ENCODE measurements around the gene NFE2.

The NFE2 gene

DNA sequence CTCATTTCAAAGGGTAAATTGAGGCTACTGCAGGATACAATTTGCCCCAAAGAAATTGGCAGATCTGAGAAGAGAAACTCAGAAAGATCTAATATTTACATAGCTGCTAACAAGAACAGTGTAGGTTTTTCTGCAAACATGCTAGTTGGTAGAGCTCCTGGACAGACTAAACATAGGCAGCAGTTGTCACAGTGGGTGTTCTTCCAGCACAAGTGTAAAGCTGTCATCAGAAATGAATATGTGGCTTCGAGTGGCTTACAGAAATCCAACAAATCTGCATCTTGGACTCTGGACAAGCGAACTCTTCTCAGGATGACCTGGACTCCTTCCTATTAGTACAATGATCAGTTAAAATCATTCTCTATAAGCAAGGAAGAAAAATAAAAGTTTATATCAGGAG is 26.8 kb downstream of the NFE2 start:
- no peak for TF ChIP-seq CTCF (IDR thresholded peaks at IDR 0.05; ENCODE audit: insufficient read depth, low read length, missing control alignments)
- CTCF ChIA-PET = interaction anchor here (1.1 to 2.0 kb wide), 5 partner anchors 20 to 94 kb away, joined by 3 to 8 read pairs (median 4); no protein-coding TSS in a partner anchor
- no peak for DNase-seq (ENCODE audit: low read depth, low spot score)
- POLR2A ChIA-PET = no interaction called here
- no peak overlapping the region for H3K4me3 ChIP-seq (ENCODE audit: low read depth, low read length)

DNA sequence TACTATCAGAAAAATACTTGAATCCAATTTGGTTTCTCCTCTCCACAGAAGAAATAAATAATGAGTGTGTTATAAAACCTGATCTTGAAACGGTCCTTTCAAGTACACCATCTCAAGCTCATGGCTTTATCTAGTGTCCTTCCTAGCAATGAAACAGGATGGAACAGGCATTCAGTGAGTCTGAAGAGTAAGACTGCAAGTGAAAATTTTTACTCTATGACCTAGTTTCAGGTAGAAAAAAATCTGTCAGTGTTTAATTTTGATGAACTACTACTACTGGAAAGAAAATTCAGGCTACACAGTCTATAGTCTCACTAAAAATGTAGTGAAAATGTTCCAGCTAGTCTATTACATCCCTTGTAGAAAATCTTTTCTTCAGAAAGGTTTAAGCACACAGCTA is 28.6 kb downstream of the NFE2 start:
- H3K4me3 ChIP-seq (ENCODE audit: low read depth, low read length) = no peak overlapping the region
- no peak for DNase-seq (ENCODE audit: low read depth, low spot score)
- POLR2A ChIA-PET = no interaction called here
- CTCF ChIA-PET = interaction anchor here (0.9 to 1.6 kb wide), 6 partner anchors 9 to 107 kb away, joined by 3 to 12 read pairs (median 4); no protein-coding TSS in a partner anchor
- no peak for TF ChIP-seq CTCF (IDR thresholded peaks at IDR 0.05; ENCODE audit: insufficient read depth, low read length, missing control alignments)

DNA sequence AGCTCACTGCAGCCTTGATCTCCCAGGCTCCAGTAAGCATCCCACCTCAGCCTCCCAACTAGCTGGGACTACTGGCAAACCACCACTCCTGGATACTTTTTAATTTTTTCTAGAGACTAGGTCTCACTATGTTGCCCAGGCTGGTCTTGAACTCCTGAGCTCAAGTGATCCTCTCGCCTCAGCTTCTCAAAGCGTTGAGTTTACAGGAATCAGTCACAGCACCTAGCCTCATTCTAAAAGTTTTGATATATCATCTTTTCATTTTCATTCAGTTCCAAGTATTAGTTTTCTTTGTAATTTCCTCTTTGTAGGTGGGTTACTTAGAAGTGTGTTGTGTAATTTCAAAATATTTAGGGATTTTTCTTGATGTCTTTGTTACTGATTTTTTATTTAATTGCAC is 30.5 kb downstream of the NFE2 start:
- no peak for TF ChIP-seq CTCF (IDR thresholded peaks at IDR 0.05; ENCODE audit: insufficient read depth, low read length, missing control alignments)
- DNase-seq (ENCODE audit: low read depth, low spot score) = no peak
- CTCF ChIA-PET = interaction anchor here (1.2 kb wide), 1 partner anchor 19 kb away, joined by 4 read pairs; no protein-coding TSS in a partner anchor

DNA sequence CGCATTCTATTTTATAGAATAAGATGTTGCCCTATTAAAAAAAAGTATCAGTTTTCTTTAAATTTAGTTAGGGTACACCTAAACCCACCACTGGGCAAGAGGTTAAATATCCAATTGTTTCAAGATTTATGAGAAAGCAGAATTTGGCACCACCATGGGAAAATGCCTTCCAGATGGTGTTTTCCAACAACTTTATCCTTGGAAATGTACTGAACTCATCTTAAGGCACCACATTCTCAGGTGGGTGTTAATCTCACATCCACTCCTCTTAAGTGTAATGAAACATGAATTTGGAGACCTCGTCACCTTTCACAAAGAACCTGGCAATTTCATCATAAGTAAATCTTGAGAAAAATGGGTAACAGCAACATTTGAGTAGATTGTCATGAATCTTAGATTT is 34.0 kb downstream of the NFE2 start:
- no peak for DNase-seq (ENCODE audit: low read depth, low spot score)
- ChIA-PET POLR2A (no interaction called here), CTCF (interaction anchor here (0.8 to 1.9 kb wide), 3 partner anchors 15 to 52 kb away, joined by 3 to 10 read pairs (median 4); no protein-coding TSS in a partner anchor)
- H3K4me3 ChIP-seq (ENCODE audit: low read depth, low read length) = no peak overlapping the region
- no peak for TF ChIP-seq CTCF (IDR thresholded peaks at IDR 0.05; ENCODE audit: insufficient read depth, low read length, missing control alignments)

More for the DNA sequence above, 30.5 kb downstream of the NFE2 start:
- POLR2A ChIA-PET = no interaction called here
- no peak overlapping the region for H3K4me3 ChIP-seq (ENCODE audit: low read depth, low read length)

DNA sequence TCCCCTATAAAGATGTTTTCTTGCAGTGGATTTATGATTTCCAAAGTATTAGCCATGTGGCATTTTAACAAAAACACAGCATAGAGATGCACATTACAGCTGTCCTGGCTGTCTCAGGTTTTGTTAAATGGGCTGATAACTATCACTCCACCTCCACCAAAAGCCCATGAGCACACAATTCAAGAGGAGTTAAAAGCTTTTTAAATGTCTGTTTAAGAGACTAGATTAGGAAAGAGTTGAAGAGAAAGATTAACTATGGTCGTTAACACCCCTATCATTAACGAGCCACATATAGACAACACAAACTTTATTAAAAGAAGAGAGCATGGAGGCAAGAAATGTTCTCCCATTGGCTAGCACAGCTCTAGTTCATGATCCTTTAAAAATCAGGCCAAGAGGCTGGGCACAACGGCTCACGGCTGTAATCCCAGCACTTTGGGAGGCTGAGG is 35.4 kb downstream of the NFE2 start:
- no peak for DNase-seq (ENCODE audit: low read depth, low spot score)
- TF ChIP-seq CTCF (IDR thresholded peaks at IDR 0.05; ENCODE audit: insufficient read depth, low read length, missing control alignments) = no peak
- POLR2A ChIA-PET = interaction anchor here (1.8 kb wide), 1 partner anchor 15 kb away, joined by 8 read pairs; the partner anchor contains the start of genes CBX5 and HNRNPA1
- CTCF ChIA-PET = interaction anchor here (0.8 to 2.8 kb wide), 10 partner anchors 14 to 115 kb away, joined by 3 to 25 read pairs (median 4); partner anchors contain the start of gene COPZ1
- H3K4me3 ChIP-seq (ENCODE audit: low read depth, low read length) = no peak overlapping the region

DNA sequence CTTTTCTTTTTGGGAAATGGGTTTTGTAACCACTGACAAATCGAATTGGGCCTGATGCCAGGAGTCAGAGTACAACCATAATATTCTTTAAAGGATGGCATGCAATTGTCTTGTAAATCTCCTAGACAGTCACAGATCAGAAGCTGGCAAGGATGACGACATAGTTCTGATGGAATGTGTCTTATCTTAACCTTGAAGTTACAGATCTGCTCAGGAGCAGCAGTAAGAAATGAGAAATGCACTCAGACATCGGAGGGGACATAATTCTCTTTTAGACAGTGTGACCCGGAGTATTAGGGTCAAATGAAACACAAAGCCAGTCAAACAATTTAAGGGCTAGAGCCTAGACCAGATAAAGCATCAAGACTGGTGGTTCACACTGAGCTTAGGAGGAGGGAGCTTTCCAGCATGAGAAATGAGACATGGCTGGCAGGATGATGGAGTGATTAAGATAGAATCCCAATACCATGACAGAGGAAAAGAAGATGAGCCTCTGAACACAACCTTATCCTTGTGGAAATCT is 38.4 kb downstream of the NFE2 start:
- no peak for DNase-seq (ENCODE audit: low read depth, low spot score)
- H3K4me3 ChIP-seq (ENCODE audit: low read depth, low read length) = no peak overlapping the region
- POLR2A ChIA-PET = interaction anchor here (1.1 to 2.4 kb wide), 2 partner anchors 18 to 19 kb away, joined by 3 to 12 read pairs; partner anchors contain the start of genes CBX5 and HNRNPA1
- TF ChIP-seq CTCF (IDR thresholded peaks at IDR 0.05; ENCODE audit: insufficient read depth, low read length, missing control alignments) = no peak
- CTCF ChIA-PET = interaction anchor here (0.7 to 2.4 kb wide), 11 partner anchors 10 to 106 kb away, joined by 3 to 15 read pairs (median 4); partner anchors contain the start of gene COPZ1
